ENCODE measurements around the gene HMCN2.

Gene HMCN2

GRCh38 chr9:130437011-130437789, 171.6 kb downstream of the HMCN2 start:
- Histone ChIP-seq H3K27me3 (ENCODE audit: low read depth) (no peaks in the 10 kb centered on the region), H3K4me1 (peaks cover 13% of the 10 kb centered on the region), H3K4me3 (no peak overlapping the region), H3K9me3 (peaks cover 5% of the 10 kb centered on the region; the same call in 1 of the 2 replicates), H3K36me3 (replicated peaks) (no peaks in the 10 kb centered on the region)
- in situ Hi-C loops (cut with MboI; ENCODE audit: low sequenced_read_pairs) = no loop called here
- DNase-seq (ENCODE audit: low spot score in 2 of 2) = no peak

- no peaks in the 10 kb centered on the region for H3K36me3 ChIP-seq (replicated peaks)
- H3K9me3 ChIP-seq = peaks cover 5% of the 10 kb centered on the region; the same call in 1 of the 2 replicates
- H3K4me1 ChIP-seq = peaks cover 2% of the 10 kb centered on the region
- no peak for DNase-seq (ENCODE audit: low spot score in 2 of 2)
- H3K4me3 ChIP-seq = no peak overlapping the region
- no peaks in the 10 kb centered on the region for H3K27me3 ChIP-seq (ENCODE audit: low read depth)
- in situ Hi-C loops (cut with MboI; ENCODE audit: low sequenced_read_pairs) = no loop called here
Measured at GRCh38 chr9:130438382-130438981, 172.9 kb downstream of the HMCN2 start.

- Histone ChIP-seq H3K4me3 (no peak overlapping the region), H3K27me3 (ENCODE audit: low read depth) (no peaks in the 10 kb centered on the region), H3K36me3 (replicated peaks) (no peaks in the 10 kb centered on the region), H3K4me1 (peaks cover 7% of the 10 kb centered on the region), H3K9me3 (peaks cover 5% of the 10 kb centered on the region; the same call in 1 of the 2 replicates)
- in situ Hi-C loops (cut with MboI; ENCODE audit: low sequenced_read_pairs) = no loop called here
- no peak for DNase-seq (ENCODE audit: low spot score in 2 of 2)
Measured at GRCh38 chr9:130441031-130441430, 175.5 kb downstream of the HMCN2 start.

- H3K9me3 ChIP-seq = peaks cover 5% of the 10 kb centered on the region; the same call in 1 of the 2 replicates
- no peak for DNase-seq (ENCODE audit: low spot score in 2 of 2)
- peaks cover 26% of the 10 kb centered on the region for H3K4me1 ChIP-seq
- no peaks in the 10 kb centered on the region for H3K27me3 ChIP-seq (ENCODE audit: low read depth)
- H3K4me3 ChIP-seq = no peak overlapping the region
- in situ Hi-C loops (cut with MboI; ENCODE audit: low sequenced_read_pairs) = no loop called here
- no peaks in the 10 kb centered on the region for H3K36me3 ChIP-seq (replicated peaks)
Measured at GRCh38 chr9:130442746-130443455, 177.3 kb downstream of the HMCN2 start.

GRCh38 chr9:130443456-130443801, 177.9 kb downstream of the HMCN2 start:
- in situ Hi-C loops (cut with MboI; ENCODE audit: low sequenced_read_pairs) = no loop called here
- no peaks in the 10 kb centered on the region for H3K27me3 ChIP-seq (ENCODE audit: low read depth)
- H3K4me1 ChIP-seq = peaks cover 31% of the 10 kb centered on the region
- H3K36me3 ChIP-seq (replicated peaks) = 0 out of 2 replicates have a peak, but pooled peaks cover 3% of the 10 kb centered on the region
- peaks cover 5% of the 10 kb centered on the region; the same call in 1 of the 2 replicates for H3K9me3 ChIP-seq
- DNase-seq (ENCODE audit: low spot score in 2 of 2) = no peak
- no peak overlapping the region for H3K4me3 ChIP-seq

- DNase-seq (ENCODE audit: low spot score in 2 of 2) = no peak
- Histone ChIP-seq H3K36me3 (replicated peaks) (0 out of 2 replicates have a peak, but pooled peaks cover 3% of the 10 kb centered on the region), H3K9me3 (peaks cover 5% of the 10 kb centered on the region; the same call in 1 of the 2 replicates), H3K4me1 (peaks cover 34% of the 10 kb centered on the region), H3K4me3 (peak overlapping the region; percentile 63), H3K27me3 (ENCODE audit: low read depth) (no peaks in the 10 kb centered on the region)
- in situ Hi-C loops (cut with MboI; ENCODE audit: low sequenced_read_pairs) = no loop called here
Measured at GRCh38 chr9:130443840-130444492, 178.4 kb downstream of the HMCN2 start.

GRCh38 chr9:130444565-130445221, 179.1 kb downstream of the HMCN2 start, which contains the start of gene ASS1:
Gene ASS1, plus strand, starts transcription at chr9:130444961. Its CDS starts 7,268 bp downstream, at chr9:130452229.
- in situ Hi-C loops (cut with MboI; ENCODE audit: low sequenced_read_pairs) = no loop called here
- H3K4me3 ChIP-seq = peak within 1 kb of the TSS; percentile 63
- peak; percentile 71 to 92 for DNase-seq (ENCODE audit: low spot score in 2 of 2)

GRCh38 chr9:130445268-130445983, 179.9 kb downstream of the HMCN2 start:
- Histone ChIP-seq H3K27me3 (ENCODE audit: low read depth) (no peaks in the 10 kb centered on the region), H3K4me1 (peaks cover 34% of the 10 kb centered on the region), H3K9me3 (peaks cover 5% of the 10 kb centered on the region; the same call in 1 of the 2 replicates), H3K36me3 (replicated peaks) (0 out of 2 replicates have a peak, but pooled peaks cover 3% of the 10 kb centered on the region), H3K4me3 (peak overlapping the region; percentile 63)
- peak in 1 of 2 experiments; percentile 72 for DNase-seq (ENCODE audit: low spot score in 2 of 2)
- in situ Hi-C loops (cut with MboI; ENCODE audit: low sequenced_read_pairs) = no loop called here

More at GRCh38 chr9:130444565-130445221, 179.1 kb downstream of the HMCN2 start, which contains the start of gene ASS1:
- Histone ChIP-seq H3K36me3 (replicated peaks) (0 out of 2 replicates have a peak, but pooled peaks cover 3% of the 10 kb centered on the region), H3K4me1 (peaks cover 34% of the 10 kb centered on the region), H3K9me3 (peaks cover 5% of the 10 kb centered on the region; the same call in 1 of the 2 replicates), H3K27me3 (ENCODE audit: low read depth) (no peaks in the 10 kb centered on the region)

GRCh38 chr9:130446101-130446861, 180.7 kb downstream of the HMCN2 start:
- peak in 1 of 2 experiments; percentile 62 for DNase-seq (ENCODE audit: low spot score in 2 of 2)
- Histone ChIP-seq H3K27me3 (ENCODE audit: low read depth) (no peaks in the 10 kb centered on the region), H3K4me1 (peaks cover 38% of the 10 kb centered on the region), H3K9me3 (no peaks in the 10 kb centered on the region), H3K4me3 (peak overlapping the region; percentile 63), H3K36me3 (replicated peaks) (0 out of 2 replicates have a peak, but pooled peaks cover 3% of the 10 kb centered on the region)
- in situ Hi-C loops (cut with MboI; ENCODE audit: low sequenced_read_pairs) = no loop called here

- in situ Hi-C loops (cut with MboI; ENCODE audit: low sequenced_read_pairs) = no loop called here
- DNase-seq (ENCODE audit: low spot score in 2 of 2) = no peak
- H3K9me3 ChIP-seq = no peaks in the 10 kb centered on the region
- H3K36me3 ChIP-seq (replicated peaks) = 0 out of 2 replicates have a peak, but pooled peaks cover 3% of the 10 kb centered on the region
- H3K4me3 ChIP-seq = no peak overlapping the region
- peaks cover 46% of the 10 kb centered on the region for H3K4me1 ChIP-seq
- no peaks in the 10 kb centered on the region for H3K27me3 ChIP-seq (ENCODE audit: low read depth)
Measured at GRCh38 chr9:130447193-130447816, 181.7 kb downstream of the HMCN2 start.

- in situ Hi-C loops (cut with MboI; ENCODE audit: low sequenced_read_pairs) = no loop called here
- no peaks in the 10 kb centered on the region for H3K9me3 ChIP-seq
- peak in 1 of 2 experiments; percentile 70 for DNase-seq (ENCODE audit: low spot score in 2 of 2)
- H3K36me3 ChIP-seq (replicated peaks) = 0 out of 2 replicates have a peak, but pooled peaks cover 3% of the 10 kb centered on the region
- H3K4me1 ChIP-seq = peaks cover 46% of the 10 kb centered on the region
- H3K4me3 ChIP-seq = no peak overlapping the region
- H3K27me3 ChIP-seq (ENCODE audit: low read depth) = no peaks in the 10 kb centered on the region
Measured at GRCh38 chr9:130448035-130448624, 182.6 kb downstream of the HMCN2 start.
